H9 (cell line): ENCODE measurements around the gene NBEA. TPM values are rescaled to one million over a fixed set of nuclear protein-coding genes. Genes with fewer than 3 reads are reported as not detected.

Source experiments
- DNase-seq: peaks from one replicate; pipeline ENCODE4 v3.0.0-alpha.2; 2017
- H2AFZ ChIP-seq: one replicate; pipeline ENCODE4 v1.6.1; 2013; ENCODE audit warnings: mild to moderate bottlenecking, low read length, control low read depth, moderate library complexity
- H2AK5ac ChIP-seq: 2 replicates; pipeline ENCODE4 v1.6.1; 2013; ENCODE audit warnings: low read length, control low read depth, mixed read lengths; ENCODE audit not compliant: insufficient read length
- H2BK120ac ChIP-seq: one replicate; pipeline ENCODE4 v1.6.1; 2013; ENCODE audit warnings: low read depth, mild to moderate bottlenecking, low read length, control low read depth, inconsistent platforms; ENCODE audit not compliant: poor library complexity, severe bottlenecking
- H2BK12ac ChIP-seq: 2 replicates; pipeline ENCODE4 v1.6.1; 2013; ENCODE audit warnings: low read length, control low read depth, mixed read lengths, low read depth; ENCODE audit not compliant: insufficient read length
- H2BK15ac ChIP-seq: 2 replicates; pipeline ENCODE4 v1.6.1; 2013; ENCODE audit warnings: low read depth, low read length, control low read depth
- H2BK20ac ChIP-seq: one replicate; pipeline ENCODE4 v1.6.1; 2013; ENCODE audit warnings: low read depth, mild to moderate bottlenecking, low read length, control low read depth, inconsistent platforms; ENCODE audit not compliant: poor library complexity, severe bottlenecking
- H2BK5ac ChIP-seq: 2 replicates; pipeline ENCODE4 v1.6.1; 2013; ENCODE audit warnings: low read length, control low read depth, mixed read lengths; ENCODE audit not compliant: insufficient read length
- H3K14ac ChIP-seq: 2 replicates; pipeline ENCODE4 v1.6.1; 2013; ENCODE audit warnings: low read length, control low read depth; ENCODE audit not compliant: insufficient read depth
- H3K18ac ChIP-seq: 2 replicates; pipeline ENCODE4 v1.6.1; 2013; ENCODE audit warnings: low read depth, mild to moderate bottlenecking, mixed read lengths, low read length, control low read depth; ENCODE audit not compliant: insufficient read length
- H3K23ac ChIP-seq: 2 replicates; pipeline ENCODE4 v1.6.1; 2013; ENCODE audit warnings: low read length, control low read depth, mixed read lengths, low read depth; ENCODE audit not compliant: insufficient read length
- H3K23me2 ChIP-seq: 2 replicates; pipeline ENCODE4 v1.6.1; 2013; ENCODE audit warnings: low read depth, mild to moderate bottlenecking, mixed read lengths, low read length, control low read depth; ENCODE audit not compliant: insufficient read length, poor library complexity, severe bottlenecking
- H3K27ac ChIP-seq: 2 replicates; pipeline ENCODE4 v1.5.1; 2013; ENCODE audit warnings: low read length, control low read depth, mixed read lengths, low read depth; ENCODE audit not compliant: insufficient read length
- H3K27me3 ChIP-seq: 2 replicates; pipeline ENCODE4 v1.6.1; 2013; ENCODE audit warnings: low read length, control low read depth, inconsistent platforms; ENCODE audit not compliant: insufficient read depth
- H3K4ac ChIP-seq: 2 replicates; pipeline ENCODE4 v1.6.1; 2013; ENCODE audit warnings: low read depth, mild to moderate bottlenecking, control low read depth, inconsistent platforms, low read length, moderate library complexity
- H3K4me1 ChIP-seq: 2 replicates; pipeline ENCODE4 v1.6.1; 2013; ENCODE audit warnings: low read length, control low read depth, inconsistent platforms; ENCODE audit not compliant: insufficient read depth
- H3K4me2 ChIP-seq: 2 replicates; pipeline ENCODE4 v1.6.1; 2013; ENCODE audit warnings: low read length, control low read depth, mixed read lengths; ENCODE audit not compliant: insufficient read length, insufficient read depth
- H3K56ac ChIP-seq: 2 replicates; pipeline ENCODE4 v1.6.1; 2013; ENCODE audit warnings: low read depth, mild to moderate bottlenecking, mixed read lengths, low read length, control low read depth; ENCODE audit not compliant: insufficient read length
- H3K79me1 ChIP-seq: 2 replicates; pipeline ENCODE4 v1.6.1; 2013; ENCODE audit warnings: low read depth, mild to moderate bottlenecking, moderate library complexity, low read length, control low read depth, inconsistent platforms; ENCODE audit not compliant: insufficient read depth, poor library complexity, severe bottlenecking
- H3K79me2 ChIP-seq: 2 replicates; pipeline ENCODE4 v1.6.1; 2013; ENCODE audit warnings: low read length, control low read depth, inconsistent platforms; ENCODE audit not compliant: insufficient read depth
- H3K9ac ChIP-seq: 2 replicates; pipeline ENCODE4 v1.6.1; 2013; ENCODE audit warnings: low read length, control low read depth, mixed read lengths; ENCODE audit not compliant: insufficient read length; ENCODE audit errors: extremely low read depth
- H3K9me3 ChIP-seq: one replicate; pipeline ENCODE4 v1.6.1; 2013; ENCODE audit warnings: low read depth, low read length, inconsistent platforms; ENCODE audit not compliant: control insufficient read depth
- H3T11ph ChIP-seq: one replicate; pipeline ENCODE4 v1.6.1; 2013; ENCODE audit warnings: mild to moderate bottlenecking, low read length, control low read depth, inconsistent platforms
- H4K20me1 ChIP-seq: one replicate; pipeline ENCODE4 v1.6.1; 2013; ENCODE audit not compliant: control insufficient read depth, insufficient read length, insufficient read depth
- H4K5ac ChIP-seq: 2 replicates; pipeline ENCODE4 v1.6.1; 2013; ENCODE audit warnings: low read depth, mild to moderate bottlenecking, mixed read lengths, low read length, control low read depth; ENCODE audit not compliant: insufficient read length
- H4K8ac ChIP-seq: replicated peaks from 2 replicates; pipeline ENCODE4 v1.6.1; 2013; ENCODE audit warnings: low read length, control low read depth, mixed read lengths, low read depth; ENCODE audit not compliant: insufficient read length
- H4K91ac ChIP-seq: 2 replicates; pipeline ENCODE4 v1.6.1; 2013; ENCODE audit warnings: low read depth, mild to moderate bottlenecking, moderate library complexity, mixed read lengths, low read length, control low read depth; ENCODE audit not compliant: insufficient read length
- H3K27ac Mint-ChIP-seq, 3 experiments: 2 replicates in 2 of 3; 3 replicates in 1 of 3; pipeline ENCODE4 v1.8.0; 2020 to 2021; ENCODE audit warnings: mixed read lengths in 3 of 3, mild to moderate bottlenecking in 1 of 3, moderate library complexity in 1 of 3
- H3K27me3 Mint-ChIP-seq: 2 replicates; pipeline ENCODE4 v1.8.0; 2021; ENCODE audit warnings: low read depth, mild to moderate bottlenecking, moderate library complexity, mixed read lengths
- H3K36me3 Mint-ChIP-seq, 3 experiments: 2 replicates in 2 of 3; 3 replicates in 1 of 3; pipeline ENCODE4 v1.8.0; 2020 to 2021; ENCODE audit warnings: low read depth in 3 of 3, mixed read lengths in 3 of 3; ENCODE audit not compliant: insufficient read depth in 1 of 3
- H3K4me1 Mint-ChIP-seq, 2 experiments: 2 replicates each; pipeline ENCODE4 v1.8.0; 2020; ENCODE audit warnings: mixed read lengths in 2 of 2
- H3K4me3 Mint-ChIP-seq, 2 experiments: 2 replicates in 1 of 2; 3 replicates in 1 of 2; pipeline ENCODE4 v1.8.0; 2020 to 2021; ENCODE audit warnings: mild to moderate bottlenecking in 2 of 2, mixed read lengths in 2 of 2, moderate library complexity in 1 of 2
- H3K9me3 Mint-ChIP-seq, 2 experiments: 2 replicates in 1 of 2; 3 replicates in 1 of 2; pipeline ENCODE4 v1.8.0; 2020; ENCODE audit warnings: mild to moderate bottlenecking in 2 of 2, mixed read lengths in 2 of 2, moderate library complexity in 1 of 2
- CTCF ChIP-seq: fragments of 200-600 bp; sonication (generic); conservative IDR thresholded peaks from 3 replicates; pipeline ENCODE4 v1.8.0; 2021; ENCODE audit warnings: antibody characterized with exemption, mild to moderate bottlenecking
- WGBS: extraction: QIAGEN DNeasy Blood & Tissue Kit; methylation state at CpG from one replicate; pipeline ENCODE4 v1.1.7; 2013; ENCODE audit warnings: missing lambda C conversion rate, low lambda C conversion rate, mixed read lengths; ENCODE audit not compliant: insufficient read length; ENCODE audit errors: extremely low coverage; 5-methylcytosine and 5-hydroxymethylcytosine counted together
- total RNA-seq: library from RNA; stranded (reverse); gene quantifications from 2 replicates; pipeline ENCODE4 v1.2.1, GENCODE V29; 2021

NBEA gene
- total RNA-seq, 1 experiment from 2014 or later: 17.3 TPM

DNA sequence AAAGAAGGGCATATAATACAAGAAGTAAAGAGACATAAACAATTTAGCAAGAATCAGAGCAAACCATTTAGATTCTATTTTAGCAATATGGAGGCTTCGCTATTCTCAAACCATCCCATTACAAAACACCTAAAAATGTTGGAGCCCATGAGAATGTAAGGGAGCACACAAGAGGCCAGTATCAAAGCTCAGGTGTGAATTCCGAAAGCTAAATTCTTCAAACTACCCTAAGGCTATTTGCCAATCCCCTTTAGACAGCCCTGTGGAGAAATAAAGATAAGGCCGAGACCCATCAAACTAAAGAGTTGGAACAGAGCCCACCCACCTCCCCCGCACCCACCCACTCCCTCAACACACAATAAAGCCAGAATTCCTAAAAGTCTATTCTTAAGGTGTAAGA, 745.3 kb downstream of the NBEA start:
- H3K4ac ChIP-seq: no peak overlapping the region
- H4K91ac ChIP-seq: no peak overlapping the region

More for the DNA sequence above, 745.3 kb downstream of the NBEA start:
- no peak overlapping the region for H3K18ac ChIP-seq
- no peak overlapping the region for H2BK12ac ChIP-seq
- no peak overlapping the region for H4K5ac ChIP-seq
- no peaks in the 10 kb centered on the region for H3K79me2 ChIP-seq
- H3K9ac ChIP-seq: no peak overlapping the region
- H4K8ac ChIP-seq: no peak overlapping the region
- H3K4me1 ChIP-seq: no peaks in the 10 kb centered on the region
- no peaks in the 10 kb centered on the region for H3K36me3 Mint-ChIP-seq
- no peaks in the 10 kb centered on the region for H3K9me3 ChIP-seq
- H3K4me1 Mint-ChIP-seq: 0 out of 4 replicates have a peak, but pooled peaks cover 0 to 5% of the 10 kb centered on the region in 2 experiments
- H4K20me1 ChIP-seq: no peaks in the 10 kb centered on the region
- H2AFZ ChIP-seq: no peak overlapping the region
- no peaks in the 10 kb centered on the region for H3K9me3 Mint-ChIP-seq
- H3K14ac ChIP-seq: no peak overlapping the region
- no peak overlapping the region for H2BK20ac ChIP-seq
- no peak for DNase-seq
- WGBS: no CpG with 5 or more reads among the region's 4 CpGs
- no peak overlapping the region for H2BK15ac ChIP-seq
- H3K4me2 ChIP-seq: no peak overlapping the region
- no peak for TF ChIP-seq CTCF
- H3K79me1 ChIP-seq: no peaks in the 10 kb centered on the region
- no peaks in the 10 kb centered on the region for H3K27me3 ChIP-seq
- no peak overlapping the region for H3K56ac ChIP-seq
- no peaks in the 10 kb centered on the region for H3K23me2 ChIP-seq
- no peak overlapping the region for H2BK120ac ChIP-seq
- H3K4me3 Mint-ChIP-seq: no peak overlapping the region; a peak in 1 of 5 replicates
- H2AK5ac ChIP-seq: no peak overlapping the region
- H3T11ph ChIP-seq: no peak overlapping the region
- H3K23ac ChIP-seq: no peak overlapping the region
- H3K27ac ChIP-seq: no peak overlapping the region
- no peaks in the 10 kb centered on the region; the same call in 1 of the 2 replicates for H3K27me3 Mint-ChIP-seq
- no peak overlapping the region for H3K27ac Mint-ChIP-seq
- no peak overlapping the region for H2BK5ac ChIP-seq
